Upper lobe of left lung (tissue), 6 donors: Measurements from ENCODE around the gene SBF1. TPM values are rescaled to one million over a fixed set of nuclear protein-coding genes. Genes with fewer than 3 reads are reported as not detected.
A peak's percentile ranks its signal among the peaks of the same experiment; 100 is the strongest.

Source experiments
- ATAC-seq, 2 donors: fragments of 200-7000 bp; cut with Tn5 transposase; one replicate each; pipeline ENCODE4 v1.9.1; 2022; ENCODE audit warnings: mild to moderate bottlenecking in 2 of 2, moderate library complexity in 2 of 2; ENCODE audit not compliant: low FRiP score in 2 of 2
- DNase-seq, 2 donors: peaks; one replicate each; pipeline ENCODE4 v3.0.0-alpha.2; 2019 to 2020
- H3K27ac ChIP-seq, 4 donors: fragments of 200-600 bp; sonication (generic); one replicate each; pipeline ENCODE4 v1.5.1; 2016 to 2019
- H3K27me3 ChIP-seq, 4 donors: fragments of 200-600 bp; sonication (generic); one replicate each; pipeline ENCODE4 v1.5.1; 2017 to 2019
- H3K36me3 ChIP-seq, 4 donors: fragments of 200-600 bp; sonication (generic); one replicate each; pipeline ENCODE4 v1.5.1; 2016 to 2019
- H3K4me1 ChIP-seq, 4 donors: fragments of 200-600 bp; sonication (generic); one replicate each; pipeline ENCODE4 v1.5.1; 2018 to 2019
- H3K4me3 ChIP-seq, 4 donors: fragments of 200-600 bp; sonication (generic); one replicate each; pipeline ENCODE4 v1.5.1; 2017 to 2019; ENCODE audit warnings: mild to moderate bottlenecking in 2 of 4, moderate library complexity in 1 of 4
- H3K9me3 ChIP-seq, 4 donors: fragments of 200-600 bp; sonication (generic); one replicate each; pipeline ENCODE4 v1.5.1; 2018 to 2019
- CTCF ChIP-seq, 6 experiments: fragments of 450-650 bp in 4 of 6; fragments of 200-600 bp in 2 of 6; sonication (generic) in 2 of 6; IDR thresholded peaks; one replicate each; pipeline ENCODE4 v1.5.1; 2016 to 2019; ENCODE audit warnings: antibody characterized with exemption in 6 of 6
- EP300 ChIP-seq, 4 donors: sonication (generic); formaldehyde crosslinking; IDR thresholded peaks; one replicate each; pipeline ENCODE4 v1.5.1; 2017; ENCODE audit warnings: antibody characterized with exemption in 4 of 4, control low read depth in 2 of 4
- POLR2A ChIP-seq, 4 donors: fragments of 450-650 bp; IDR thresholded peaks; one replicate each; pipeline ENCODE4 v1.5.1; 2016 to 2017; ENCODE audit warnings: antibody characterized with exemption in 4 of 4, mild to moderate bottlenecking in 2 of 4
- POLR2AphosphoS5 ChIP-seq, 2 donors: sonication (generic); formaldehyde crosslinking; IDR thresholded peaks; one replicate each; pipeline ENCODE4 v1.5.1; 2017; ENCODE audit warnings: antibody characterized with exemption in 2 of 2
- WGBS, 2 donors: methylation state at CpG; one replicate each; pipeline ENCODE4 v1.1.5; 2017 to 2018; 5-methylcytosine and 5-hydroxymethylcytosine counted together
- total RNA-seq, 6 donors: library from RNA; depleted of rRNA in 4 of 6; stranded (reverse); fragments of >200 nt in 4 of 6; gene quantifications; one replicate each; pipeline versions ENCODE4 v1.1.0 to v1.2.1, GENCODE V29; 2016 to 2021
- donor health status: DM: no; HTN: no; CAD: no; lungs with moderate emphysema.
- donor health status: DM: no; HTN: yes; CAD: no; lungs with severe emphysema.

Gene SBF1
- total RNA-seq, 6 donors from 2014 or later, result 44.6 to 117 (median 75.7) TPM

- WGBS, 2 donors, result 99 to 100% methylated on average over 1 to 11 of the region's 11 CpGs
- Histone ChIP-seq H3K9me3 (no peaks in the 10 kb centered on the region), H3K36me3 (peaks cover 21 to 97% (median 79%) of the 10 kb centered on the region in 4 donors), H3K27me3 (no peaks in the 10 kb centered on the region), H3K4me3 (no peak overlapping the region), H3K27ac (no peak overlapping the region), H3K4me1 (no peaks in the 10 kb centered on the region)
- DNase-seq (peak in 1 of 2 donors; percentile 64), ATAC-seq (no peak)
- TF ChIP-seq POLR2A (IDR thresholded peaks at IDR 0.05) (no peak), POLR2AphosphoS5 (IDR thresholded peaks at IDR 0.05) (no peak), EP300 (IDR thresholded peaks at IDR 0.05) (no peak), CTCF (IDR thresholded peaks at IDR 0.05) (no peak)
Observed at GRCh38 chr22:50456026-50456425, 18.8 kb downstream of the SBF1 start.

- Histone ChIP-seq H3K36me3 (peaks cover 16 to 97% (median 74%) of the 10 kb centered on the region in 4 donors), H3K4me3 (no peak overlapping the region), H3K27ac (no peak overlapping the region), H3K27me3 (no peaks in the 10 kb centered on the region), H3K4me1 (no peaks in the 10 kb centered on the region), H3K9me3 (no peaks in the 10 kb centered on the region)
- DNase-seq (peak in 1 of 2 donors; percentile 65), ATAC-seq (no peak)
- no peak for TF ChIP-seq POLR2AphosphoS5 (IDR thresholded peaks at IDR 0.05)
- no peak for TF ChIP-seq CTCF (IDR thresholded peaks at IDR 0.05)
- TF ChIP-seq EP300 (IDR thresholded peaks at IDR 0.05), result no peak
- TF ChIP-seq POLR2A (IDR thresholded peaks at IDR 0.05), result no peak
- 94 to 97% methylated on average over 11 to 13 of the region's 18 CpGs for WGBS, 2 donors
Observed at GRCh38 chr22:50455201-50455600, 19.6 kb downstream of the SBF1 start.

GRCh38 chr22:50454556-50455075, 20.2 kb downstream of the SBF1 start:
- H3K4me3 ChIP-seq, result no peak overlapping the region
- no peak overlapping the region for H3K27ac ChIP-seq
- TF ChIP-seq CTCF (IDR thresholded peaks at IDR 0.05) (no peak), EP300 (IDR thresholded peaks at IDR 0.05) (no peak), POLR2AphosphoS5 (IDR thresholded peaks at IDR 0.05) (no peak), POLR2A (IDR thresholded peaks at IDR 0.05) (no peak)
- H3K9me3 ChIP-seq, result no peaks in the 10 kb centered on the region
- H3K4me1 ChIP-seq, result no peaks in the 10 kb centered on the region
- DNase-seq, result peak in 1 of 2 donors; percentile 66
- H3K36me3 ChIP-seq, result peaks cover 10 to 97% (median 73%) of the 10 kb centered on the region in 4 donors
- no peak for ATAC-seq
- 95 to 100% methylated on average over 2 to 25 of the region's 27 CpGs for WGBS, 2 donors
- no peaks in the 10 kb centered on the region for H3K27me3 ChIP-seq

GRCh38 chr22:50452649-50453048, 22.2 kb downstream of the SBF1 start:
- DNase-seq (no peak), ATAC-seq (no peak)
- TF ChIP-seq POLR2AphosphoS5 (IDR thresholded peaks at IDR 0.05) (no peak), CTCF (IDR thresholded peaks at IDR 0.05) (no peak), EP300 (IDR thresholded peaks at IDR 0.05) (no peak)
- Histone ChIP-seq H3K9me3 (no peaks in the 10 kb centered on the region), H3K4me3 (no peak overlapping the region), H3K36me3 (peaks cover 21 to 96% (median 70%) of the 10 kb centered on the region in 4 donors), H3K4me1 (no peaks in the 10 kb centered on the region), H3K27ac (no peak overlapping the region), H3K27me3 (no peaks in the 10 kb centered on the region)
- 84 to 87% methylated on average over 5 of the region's 5 CpGs for WGBS, 2 donors
